RPMI7951 (cell line): ENCODE data around the gene LMTK3. TPM values are rescaled to one million over a fixed set of nuclear protein-coding genes. Genes with fewer than 3 reads are reported as not detected.
"Not testable (repeated sequence)": the region's sequence is repeated elsewhere in the genome, so short reads cannot be mapped to it uniquely, and the experiment has no call there.

Experiments used
- DNase-seq: peaks from one replicate; pipeline ENCODE4 v3.0.0-alpha.2; 2012; ENCODE audit warnings: low read depth
- total RNA-seq: library from RNA; depleted of rRNA; stranded (reverse); fragments of >200 nt; shearing (Covaris generic); gene quantifications from 2 replicates; pipeline ENCODE4 v1.2.3, GENCODE V29; 2014

The LMTK3 gene
- total RNA-seq, 1 experiment from 2014 or later, result not detected

- no peak for DNase-seq
Measured at GRCh38 chr19:48541813-48542212, 30.2 kb upstream of the LMTK3 start.

- DNase-seq, result peak; percentile 29
Measured at GRCh38 chr19:48540110-48540509, 28.5 kb upstream of the LMTK3 start.

GRCh38 chr19:48539503-48540096, 28.0 kb upstream of the LMTK3 start:
- DNase-seq, result peak; percentile 74

- not testable (repeated sequence) for DNase-seq
Measured at GRCh38 chr19:48538057-48538456, 26.4 kb upstream of the LMTK3 start.

DNA sequence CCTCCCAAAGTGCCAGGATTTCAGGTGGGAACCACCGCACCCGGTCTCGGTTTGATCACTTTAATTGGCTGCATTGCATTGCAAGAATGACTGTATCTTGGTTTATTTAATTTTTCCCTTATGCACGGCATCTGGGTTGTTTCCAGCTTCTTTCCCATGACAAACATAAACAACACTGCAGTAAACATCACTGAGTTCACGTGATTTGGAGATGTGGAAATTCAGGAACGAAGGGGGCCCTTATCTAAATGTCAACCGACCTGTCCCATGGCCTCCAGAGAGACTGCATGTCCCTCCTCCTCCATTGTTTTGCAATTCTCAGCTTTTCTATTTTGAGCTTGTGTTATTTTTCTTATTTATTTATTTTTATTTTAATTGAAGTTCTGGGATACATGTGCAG, 25.9 kb upstream of the LMTK3 start:
- DNase-seq, result no peak

- peak; percentile 37 for DNase-seq
Measured at GRCh38 chr19:48533770-48534169, 22.1 kb upstream of the LMTK3 start.

DNA sequence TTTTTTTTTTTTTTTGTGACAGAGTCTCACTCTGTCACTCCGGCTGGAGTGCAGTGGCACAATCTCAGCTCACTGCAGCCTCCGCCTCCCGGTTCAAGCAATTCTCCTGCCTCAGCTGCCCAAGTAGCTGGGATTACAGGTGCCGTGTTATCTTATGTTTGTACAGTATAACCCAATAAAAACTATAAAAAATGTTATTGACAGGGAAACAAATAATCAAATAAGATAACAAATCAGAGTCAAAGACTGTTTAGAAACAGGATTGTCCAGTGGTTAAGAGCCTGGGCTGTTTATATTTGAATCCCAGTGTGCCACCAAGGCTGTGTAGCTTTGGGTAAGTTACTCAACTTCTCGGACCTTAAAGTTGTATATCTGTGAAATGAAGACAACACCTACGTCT, 19.1 kb upstream of the LMTK3 start:
- no peak for DNase-seq

GRCh38 chr19:48530066-48530720, 18.6 kb upstream of the LMTK3 start:
- peak; percentile 49 for DNase-seq

GRCh38 chr19:48529156-48529555, 17.5 kb upstream of the LMTK3 start:
- DNase-seq, result no peak

GRCh38 chr19:48524732-48525131, 13.1 kb upstream of the LMTK3 start:
- DNase-seq, result no peak

DNA sequence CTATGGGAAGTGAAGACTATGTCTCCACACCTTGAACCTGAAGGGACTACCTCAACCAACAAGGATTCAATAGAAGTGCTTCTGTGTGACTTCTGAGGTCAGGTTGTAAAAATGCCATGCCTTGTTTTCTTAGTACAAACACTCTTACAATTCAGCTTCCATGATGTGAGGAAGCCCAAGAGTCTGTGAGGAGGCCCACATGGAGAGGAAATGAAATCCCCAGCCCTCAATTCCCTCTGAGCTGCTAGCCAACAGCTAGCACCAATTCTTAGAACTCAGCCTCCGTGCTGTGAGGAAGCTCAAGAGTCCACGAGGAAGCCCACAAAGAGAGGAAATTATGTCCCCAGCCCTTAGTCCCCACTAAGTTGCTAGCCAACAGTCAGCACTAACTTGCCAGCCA, 12.6 kb upstream of the LMTK3 start:
- DNase-seq, result no peak

DNA sequence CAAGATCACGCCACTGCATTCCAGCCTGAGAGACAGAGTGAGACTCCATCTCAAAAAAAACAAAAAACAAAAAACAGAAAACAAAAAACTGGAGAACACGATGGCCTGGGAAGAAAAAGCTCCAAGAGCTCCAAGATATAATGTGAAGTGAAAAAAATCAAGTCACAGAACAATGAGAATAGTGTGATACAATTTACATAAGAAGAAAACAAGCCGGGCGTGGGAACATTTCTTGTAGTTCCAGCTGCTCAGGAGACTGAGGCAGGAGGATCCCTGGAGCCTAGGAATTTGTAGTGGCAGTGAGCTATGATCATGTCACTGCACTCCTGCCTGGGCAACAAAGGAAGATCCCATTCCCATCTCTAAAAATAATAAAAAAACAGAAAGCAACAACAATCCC, 8.5 kb upstream of the LMTK3 start:
- DNase-seq, result no peak

DNA sequence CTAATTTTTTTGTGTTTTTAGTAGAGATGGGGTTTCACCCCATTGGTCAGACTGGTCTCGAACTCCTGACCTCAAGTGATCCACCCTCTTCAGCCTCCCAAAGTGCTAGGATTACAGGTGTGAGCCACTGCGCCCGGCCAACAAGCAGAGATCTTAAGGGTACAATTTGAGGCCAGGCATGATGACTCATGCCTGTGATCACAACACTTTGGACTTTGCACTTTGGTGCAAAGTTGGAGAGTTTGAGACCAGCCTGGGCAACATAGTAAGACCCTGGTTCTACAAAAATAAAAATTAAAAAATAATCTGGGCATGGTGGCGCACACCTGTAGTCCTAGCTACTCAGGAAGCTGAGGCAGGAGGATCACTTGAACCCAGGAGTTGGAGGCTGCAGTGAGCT, 7.8 kb upstream of the LMTK3 start:
- DNase-seq, result not testable (repeated sequence)

GRCh38 chr19:48518207-48518606, 6.6 kb upstream of the LMTK3 start:
- no peak for DNase-seq

DNA sequence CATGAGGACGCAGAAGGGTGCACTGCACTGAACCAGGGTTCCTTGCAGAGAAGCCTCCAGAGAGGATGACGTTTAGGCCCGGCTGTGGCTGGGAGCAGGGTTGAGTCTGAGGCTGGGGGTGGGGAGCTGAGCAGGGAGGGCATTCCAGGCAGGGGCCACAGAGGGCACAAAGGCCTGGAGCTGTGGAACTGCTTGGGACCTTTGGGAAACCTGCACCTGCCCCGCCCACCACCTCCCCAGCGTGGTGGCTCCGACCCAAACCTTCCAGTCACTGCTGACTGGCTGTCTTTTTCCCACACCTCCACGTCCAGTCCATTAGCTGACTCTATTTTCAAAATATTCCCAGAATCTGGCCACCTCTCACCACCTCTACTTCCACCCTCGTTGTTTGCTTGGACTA, 4.9 kb upstream of the LMTK3 start:
- DNase-seq, result no peak

- DNase-seq, result no peak
Measured at GRCh38 chr19:48514123-48514458, 2.5 kb upstream of the LMTK3 start.

- peak; percentile 72 for DNase-seq
Measured at GRCh38 chr19:48513289-48514122, 1.9 kb upstream of the LMTK3 start.

DNA sequence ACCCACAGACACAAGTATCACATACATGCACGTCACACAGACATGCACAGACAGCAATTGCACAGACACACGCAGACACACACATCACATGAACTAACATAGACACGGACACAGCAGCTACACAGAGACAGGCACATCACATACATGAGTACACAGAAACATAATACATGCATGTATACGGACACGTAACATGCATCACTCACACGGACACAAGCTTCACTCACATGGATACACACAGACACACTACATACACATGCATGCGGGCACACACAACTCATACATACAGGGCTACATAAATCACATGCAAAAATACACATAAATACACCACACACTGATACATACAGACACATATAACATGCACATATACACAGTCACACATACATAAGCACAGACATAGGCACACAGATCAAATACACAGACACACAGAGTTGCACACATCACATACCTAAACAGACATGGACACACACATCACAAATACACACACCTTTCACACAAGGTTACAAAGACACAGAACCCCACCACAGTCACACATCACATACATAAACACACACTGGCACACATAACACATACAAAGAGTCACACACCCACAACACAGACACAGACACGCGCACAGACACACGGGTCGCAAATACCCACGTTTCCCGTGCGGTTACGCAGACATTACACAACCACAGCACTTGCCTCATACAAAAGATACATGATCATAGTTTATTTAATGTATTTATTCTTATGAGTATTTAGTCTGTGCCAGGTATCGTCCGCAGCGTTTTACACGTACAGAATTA, 1.1 kb upstream of the LMTK3 start:
- DNase-seq, result no peak

DNA sequence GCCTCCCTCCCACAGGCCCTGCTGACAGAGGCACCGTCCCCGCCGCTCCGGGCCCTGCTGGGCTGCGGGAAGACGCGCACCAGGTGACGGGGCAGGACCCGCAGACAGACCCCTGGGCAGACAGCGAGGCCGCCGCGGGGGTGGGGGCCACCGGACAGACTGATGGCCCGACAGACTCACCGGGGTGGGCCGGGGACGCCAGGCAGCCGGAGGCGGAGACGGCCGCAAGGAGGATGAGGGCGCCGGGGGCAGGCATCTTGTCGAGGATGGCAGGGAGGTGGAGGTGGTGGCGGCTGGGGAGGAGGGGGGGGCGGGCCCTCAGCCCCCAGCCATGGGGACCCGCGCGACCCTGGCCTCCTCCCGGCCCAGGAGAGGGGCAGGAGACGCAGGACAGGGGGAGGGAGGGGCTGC, 309 bp downstream of the LMTK3 start:
- no peak for DNase-seq

- DNase-seq, result peak; percentile 62
Measured at GRCh38 chr19:48510421-48511268, 990 bp downstream of the LMTK3 start.

DNA sequence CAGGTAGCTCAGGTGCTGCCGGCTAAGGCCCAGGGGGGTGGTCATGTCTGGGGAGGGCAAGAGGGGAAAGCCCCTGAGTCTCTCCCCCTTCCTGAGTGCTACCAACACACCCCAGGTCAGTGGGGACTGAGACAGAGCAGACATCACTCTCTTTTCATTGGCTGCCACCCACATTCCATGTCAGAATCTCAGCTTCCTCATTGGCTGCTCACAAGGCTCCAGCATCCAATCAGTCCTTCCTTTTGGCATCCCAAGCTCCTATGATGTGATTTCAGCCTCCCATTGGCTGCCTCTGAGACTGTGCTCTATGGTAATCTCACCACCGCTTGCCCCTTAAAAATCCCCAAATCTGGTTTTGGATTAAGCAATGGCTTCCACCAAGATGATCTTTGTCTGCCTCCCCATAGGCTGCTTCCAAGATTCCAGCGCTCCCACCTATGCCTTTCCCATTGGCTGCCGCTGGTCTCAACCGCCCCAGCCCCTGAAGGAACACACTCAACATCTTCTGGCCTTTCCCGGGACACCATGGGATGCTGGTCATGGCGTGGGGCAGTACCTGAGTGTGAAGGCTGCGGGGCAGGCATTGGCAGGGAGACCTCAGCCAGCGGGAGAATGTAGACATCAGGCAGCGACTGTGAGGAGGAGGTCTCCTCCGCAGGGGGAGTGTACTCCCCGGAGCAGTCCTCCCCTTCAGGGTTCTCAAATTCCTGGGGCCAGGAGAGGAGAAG, 2.0 kb downstream of the LMTK3 start:
- DNase-seq, result no peak
